Left lung (tissue), 10 donors: ENCODE results near the gene COX7A2. TPM values are rescaled to one million over a fixed set of nuclear protein-coding genes. Genes with fewer than 3 reads are reported as not detected.

Experiments used
- ATAC-seq: fragments of 200-7000 bp; cut with Tn5 transposase; one replicate; pipeline ENCODE4 v1.9.1; 2020; ENCODE audit warnings: moderate library complexity
- DNase-seq, 4 donors: peaks; one replicate each; pipeline ENCODE4 v3.0.0-alpha.2; 2013 to 2020
- H3K27ac ChIP-seq, 2 donors: fragments of 200-600 bp; sonication (generic) in 1 of 2; one replicate each; pipeline versions ENCODE4 v1.5.0 to v1.8.0; 2020 to 2021
- H3K27me3 ChIP-seq, 2 donors: fragments of 200-600 bp; sonication (generic) in 1 of 2; one replicate each; pipeline versions ENCODE4 v1.5.0 to v1.8.0; 2020 to 2021
- H3K36me3 ChIP-seq, 2 donors: fragments of 200-600 bp; sonication (generic) in 1 of 2; one replicate each; pipeline versions ENCODE4 v1.5.0 to v1.8.0; 2020 to 2021
- H3K4me1 ChIP-seq, 2 donors: fragments of 200-600 bp; one replicate each; pipeline ENCODE4 v1.8.0; 2021
- H3K4me3 ChIP-seq, 2 donors: fragments of 200-600 bp; sonication (generic) in 1 of 2; one replicate each; pipeline versions ENCODE4 v1.5.0 to v1.8.0; 2020 to 2021; ENCODE audit warnings: mild to moderate bottlenecking in 1 of 2
- H3K9me3 ChIP-seq, 2 donors: fragments of 200-600 bp; sonication (generic) in 1 of 2; one replicate each; pipeline versions ENCODE4 v1.5.0 to v1.8.0; 2020 to 2021
- intact Hi-C, 2 donors: fragments of 100-400 bp; cut with DNase I; formaldehyde crosslinking; loops; one replicate each; pipeline versions ENCODE4 v1.11.2 to v1.14.2; 2022
- polyA plus RNA-seq, 6 donors: library from polyadenylated mRNA; unstranded; fragments of 120-200 nt; gene quantifications; one replicate each; pipeline ENCODE4 v1.2.1, GENCODE V29; 2013; ENCODE audit not compliant: insufficient read length in 6 of 6
- total RNA-seq, 2 donors: library from RNA; stranded (reverse); fragmentation: NEBNext Ultra II Directional; extraction: Animal tissue kit (Norgen Biotek cat#: 25700); gene quantifications; one replicate each; pipeline ENCODE4 v1.2.1, GENCODE V29; 2021
- TF ChIP-seq, protein P1 (sequence below), 2 donors: fragments of 200-600 bp; sonication (generic) in 1 of 2; IDR thresholded peaks; one replicate each; pipeline versions ENCODE4 v1.5.0 to v1.8.0; 2021; ENCODE audit warnings: antibody characterized with exemption in 2 of 2
- donor health status: DM: no; HTN: yes; CAD: no.
- donor health status: DM: no; HTN: no; CAD: no.

Gene COX7A2
- total and polyA plus RNA-seq, 8 donors, result 188 to 322 (median 215) TPM

DNA sequence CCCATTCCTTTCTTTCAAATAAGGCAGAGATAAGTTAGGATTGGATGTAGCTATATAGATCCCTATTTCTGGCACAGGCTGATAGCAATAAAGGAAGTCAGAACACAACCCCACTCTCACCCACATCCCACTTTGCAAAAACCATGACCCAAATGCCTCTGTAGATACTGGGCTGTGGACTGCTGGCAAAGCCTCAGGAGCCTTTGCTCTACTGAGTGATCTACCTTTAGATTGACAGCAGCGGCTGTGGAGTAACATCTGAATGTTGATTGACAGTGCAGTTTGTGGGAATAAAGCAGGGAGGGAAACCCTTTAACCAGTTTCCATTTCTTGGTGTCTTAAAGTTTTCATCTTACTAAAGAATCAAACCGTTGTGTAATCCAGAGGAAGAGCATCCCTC lies 47.7 kb upstream of the COX7A2 start:
- Histone ChIP-seq H3K36me3 (no peaks in the 10 kb centered on the region), H3K27me3 (no peaks in the 10 kb centered on the region), H3K9me3 (no peaks in the 10 kb centered on the region), H3K27ac (no peak overlapping the region), H3K4me3 (no peak overlapping the region), H3K4me1 (peaks cover 0 to 14% of the 10 kb centered on the region in 2 donors)
- no peak for ATAC-seq
- no peak for DNase-seq
- TF ChIP-seq, protein P1, sequence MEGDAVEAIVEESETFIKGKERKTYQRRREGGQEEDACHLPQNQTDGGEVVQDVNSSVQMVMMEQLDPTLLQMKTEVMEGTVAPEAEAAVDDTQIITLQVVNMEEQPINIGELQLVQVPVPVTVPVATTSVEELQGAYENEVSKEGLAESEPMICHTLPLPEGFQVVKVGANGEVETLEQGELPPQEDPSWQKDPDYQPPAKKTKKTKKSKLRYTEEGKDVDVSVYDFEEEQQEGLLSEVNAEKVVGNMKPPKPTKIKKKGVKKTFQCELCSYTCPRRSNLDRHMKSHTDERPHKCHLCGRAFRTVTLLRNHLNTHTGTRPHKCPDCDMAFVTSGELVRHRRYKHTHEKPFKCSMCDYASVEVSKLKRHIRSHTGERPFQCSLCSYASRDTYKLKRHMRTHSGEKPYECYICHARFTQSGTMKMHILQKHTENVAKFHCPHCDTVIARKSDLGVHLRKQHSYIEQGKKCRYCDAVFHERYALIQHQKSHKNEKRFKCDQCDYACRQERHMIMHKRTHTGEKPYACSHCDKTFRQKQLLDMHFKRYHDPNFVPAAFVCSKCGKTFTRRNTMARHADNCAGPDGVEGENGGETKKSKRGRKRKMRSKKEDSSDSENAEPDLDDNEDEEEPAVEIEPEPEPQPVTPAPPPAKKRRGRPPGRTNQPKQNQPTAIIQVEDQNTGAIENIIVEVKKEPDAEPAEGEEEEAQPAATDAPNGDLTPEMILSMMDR (IDR thresholded peaks at IDR 0.05), result no peak
- intact Hi-C loops, result no loop called here

DNA sequence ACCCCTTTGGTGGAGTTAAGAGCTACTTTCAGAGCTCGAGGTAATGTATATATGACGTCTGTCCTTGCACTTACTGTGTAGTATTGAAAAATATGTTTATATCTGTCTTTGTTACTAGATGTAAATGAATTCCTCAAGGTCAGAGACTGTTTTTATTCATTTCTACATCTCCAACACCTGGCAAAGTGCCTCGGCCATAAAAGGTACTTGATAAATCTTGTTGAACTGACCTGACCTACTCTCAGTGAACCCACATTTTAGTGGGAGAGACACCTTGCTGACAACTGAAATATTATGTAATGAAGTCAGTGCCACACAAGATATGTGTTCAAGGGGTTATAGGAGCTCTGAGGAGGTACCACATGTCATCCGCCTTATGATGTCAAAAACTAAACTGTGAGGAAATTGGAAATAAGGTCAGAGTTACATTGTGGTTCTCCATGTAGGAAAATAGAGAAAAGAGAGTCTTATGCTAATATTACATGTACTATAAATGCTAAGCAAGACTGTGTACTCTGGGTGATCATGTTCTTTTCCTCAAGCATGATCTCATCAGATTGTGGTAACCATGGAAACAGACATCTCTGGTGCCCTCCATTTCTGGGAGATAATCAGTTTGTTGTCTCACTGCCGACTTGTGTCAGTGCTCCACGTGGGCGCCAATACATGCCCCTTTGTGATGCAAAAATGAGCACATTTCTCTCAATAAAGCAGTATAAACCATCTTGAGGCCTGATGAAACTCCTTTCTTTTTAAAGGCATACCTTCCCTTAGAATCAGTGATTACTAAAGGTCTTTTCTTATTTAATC lies 46.7 kb upstream of the COX7A2 start:
- TF ChIP-seq, protein P1 (IDR thresholded peaks at IDR 0.05), result no peak
- Histone ChIP-seq H3K36me3 (no peaks in the 10 kb centered on the region), H3K4me1 (peaks cover 5 to 24% of the 10 kb centered on the region in 2 donors), H3K9me3 (no peaks in the 10 kb centered on the region), H3K4me3 (no peak overlapping the region), H3K27ac (no peak overlapping the region), H3K27me3 (no peaks in the 10 kb centered on the region)
- peak; percentile 35 for ATAC-seq
- no peak for DNase-seq
- intact Hi-C loops, result no loop called here

DNA sequence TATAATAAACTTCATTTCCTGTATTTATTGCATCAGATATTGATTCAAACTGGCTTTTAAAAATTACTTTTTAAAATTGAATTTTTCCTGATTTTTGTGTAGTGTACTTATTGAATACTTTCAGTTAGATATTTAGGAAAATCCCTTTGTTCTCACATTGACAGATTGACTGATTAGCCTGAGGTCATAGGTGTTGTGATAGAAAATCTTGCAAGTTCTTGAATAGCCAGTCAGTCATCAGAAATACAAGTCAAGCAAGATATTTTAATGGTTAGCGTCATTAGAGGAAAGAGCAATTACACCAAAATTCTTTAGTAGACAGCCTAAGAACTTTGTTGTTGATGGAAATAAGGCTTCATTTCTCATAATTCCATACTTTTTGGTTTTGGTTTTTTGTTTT lies 44.4 kb upstream of the COX7A2 start:
- H3K36me3 ChIP-seq, result no peaks in the 10 kb centered on the region
- ATAC-seq (no peak), DNase-seq (no peak)
- H3K9me3 ChIP-seq, result no peaks in the 10 kb centered on the region
- no peak overlapping the region for H3K4me3 ChIP-seq
- intact Hi-C loops, result no loop called here
- peaks cover 5 to 28% of the 10 kb centered on the region in 2 donors for H3K4me1 ChIP-seq
- TF ChIP-seq, protein P1 (IDR thresholded peaks at IDR 0.05), result no peak
- no peak overlapping the region for H3K27ac ChIP-seq
- no peaks in the 10 kb centered on the region for H3K27me3 ChIP-seq

DNA sequence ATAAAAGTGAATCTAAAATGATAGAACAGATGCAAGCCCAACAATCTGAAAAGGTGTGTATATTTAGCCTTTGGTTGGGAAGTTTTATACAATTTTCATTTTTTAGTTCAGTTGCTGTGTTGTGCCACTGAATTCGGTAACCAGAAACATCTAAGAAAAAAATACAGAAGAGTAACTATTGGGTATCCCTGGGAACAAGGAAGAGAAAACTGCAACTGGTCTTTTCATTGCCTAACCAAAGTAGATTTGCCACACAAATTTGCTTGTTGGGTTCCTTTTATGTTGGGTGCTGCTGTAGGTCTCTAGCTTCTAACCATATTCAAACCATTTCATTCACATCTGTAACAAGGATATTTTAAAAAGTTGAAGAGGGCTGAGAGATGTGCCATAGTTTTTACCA lies 43.8 kb upstream of the COX7A2 start:
- no peaks in the 10 kb centered on the region for H3K36me3 ChIP-seq
- H3K27ac ChIP-seq, result no peak overlapping the region
- H3K4me1 ChIP-seq, result peaks cover 9 to 34% of the 10 kb centered on the region in 2 donors
- no peak for DNase-seq
- no peak overlapping the region for H3K4me3 ChIP-seq
- H3K27me3 ChIP-seq, result no peaks in the 10 kb centered on the region
- intact Hi-C loops, result no loop called here
- H3K9me3 ChIP-seq, result no peaks in the 10 kb centered on the region
- TF ChIP-seq, protein P1 (IDR thresholded peaks at IDR 0.05), result no peak
- no peak for ATAC-seq

DNA sequence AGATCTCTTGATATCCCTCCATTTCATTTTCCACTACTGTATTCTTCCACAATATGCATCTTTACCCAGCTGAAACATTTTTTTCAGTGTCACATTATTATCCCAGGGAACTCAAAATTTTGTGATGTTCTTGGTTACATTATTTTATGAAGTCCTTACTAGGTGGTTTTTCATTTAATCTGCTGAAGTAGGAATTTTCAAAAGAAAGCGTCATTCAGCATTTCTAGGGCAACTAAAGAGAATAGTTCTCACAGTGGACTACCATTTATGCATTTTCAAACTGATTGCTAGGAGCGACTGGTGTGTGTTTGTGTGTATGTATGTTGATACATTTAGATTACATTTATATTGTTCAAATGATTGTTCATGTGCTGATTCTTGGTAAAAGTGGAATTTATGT lies 43.4 kb upstream of the COX7A2 start:
- H3K27ac ChIP-seq, result no peak overlapping the region
- H3K27me3 ChIP-seq, result no peaks in the 10 kb centered on the region
- H3K36me3 ChIP-seq, result no peaks in the 10 kb centered on the region
- H3K9me3 ChIP-seq, result no peaks in the 10 kb centered on the region
- TF ChIP-seq, protein P1 (IDR thresholded peaks at IDR 0.05), result no peak
- peaks cover 11 to 38% of the 10 kb centered on the region in 2 donors for H3K4me1 ChIP-seq
- ATAC-seq, result no peak
- DNase-seq, result no peak
- intact Hi-C loops, result no loop called here
- no peak overlapping the region for H3K4me3 ChIP-seq
